ENCODE results near the gene NKAIN4. TPM values are rescaled to one million over a fixed set of nuclear protein-coding genes. Genes with fewer than 3 reads are reported as not detected.

Gene NKAIN4
- total RNA-seq, 1 donor from 2014 or later = 44.0 TPM

DNA sequence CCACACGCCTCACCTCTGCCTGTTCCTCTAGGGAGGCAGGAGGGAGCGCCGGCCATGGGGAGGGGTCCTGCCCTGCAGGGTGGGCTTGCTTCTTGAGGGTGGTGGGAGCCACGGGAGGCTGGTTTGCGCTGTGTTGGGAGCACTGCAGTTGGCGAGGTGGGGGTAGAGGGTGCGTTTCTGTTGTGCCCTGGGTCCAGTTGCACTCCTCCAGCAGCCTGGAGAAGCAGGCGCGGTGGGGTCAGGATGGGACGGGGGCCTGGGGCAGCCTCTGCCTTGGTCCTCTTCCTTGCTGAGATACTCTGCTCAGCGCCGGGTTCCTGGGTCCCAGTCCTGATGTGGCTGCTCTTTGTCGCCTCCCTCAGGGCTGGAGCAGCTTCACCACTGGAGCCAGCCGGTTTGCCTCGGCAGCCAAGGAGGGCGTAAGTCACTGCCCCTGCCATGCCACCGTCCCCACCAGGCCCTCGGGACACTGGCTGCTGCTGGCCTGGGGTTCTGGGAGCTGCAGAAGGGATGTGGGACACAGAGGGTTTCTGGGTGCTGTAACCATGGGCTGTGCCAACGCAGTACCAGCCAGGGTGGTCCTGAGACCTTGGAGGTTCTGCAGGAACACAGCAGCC lies 26.8 kb upstream of the NKAIN4 start:
- no peak overlapping the region for H3K27ac Mint-ChIP-seq (ENCODE audit: unreplicated experiment)
- no peak overlapping the region for H3K4me3 Mint-ChIP-seq
- no peaks in the 10 kb centered on the region for H3K4me1 Mint-ChIP-seq
- no peaks in the 10 kb centered on the region for H3K9me3 Mint-ChIP-seq
- H3K27me3 Mint-ChIP-seq (ENCODE audit: low read depth) = no peaks in the 10 kb centered on the region
- no peak for DNase-seq (ENCODE audit: low read depth, low spot score)
- no peaks in the 10 kb centered on the region for H3K36me3 Mint-ChIP-seq (ENCODE audit: low read depth)
- TF ChIP-seq, protein P1, sequence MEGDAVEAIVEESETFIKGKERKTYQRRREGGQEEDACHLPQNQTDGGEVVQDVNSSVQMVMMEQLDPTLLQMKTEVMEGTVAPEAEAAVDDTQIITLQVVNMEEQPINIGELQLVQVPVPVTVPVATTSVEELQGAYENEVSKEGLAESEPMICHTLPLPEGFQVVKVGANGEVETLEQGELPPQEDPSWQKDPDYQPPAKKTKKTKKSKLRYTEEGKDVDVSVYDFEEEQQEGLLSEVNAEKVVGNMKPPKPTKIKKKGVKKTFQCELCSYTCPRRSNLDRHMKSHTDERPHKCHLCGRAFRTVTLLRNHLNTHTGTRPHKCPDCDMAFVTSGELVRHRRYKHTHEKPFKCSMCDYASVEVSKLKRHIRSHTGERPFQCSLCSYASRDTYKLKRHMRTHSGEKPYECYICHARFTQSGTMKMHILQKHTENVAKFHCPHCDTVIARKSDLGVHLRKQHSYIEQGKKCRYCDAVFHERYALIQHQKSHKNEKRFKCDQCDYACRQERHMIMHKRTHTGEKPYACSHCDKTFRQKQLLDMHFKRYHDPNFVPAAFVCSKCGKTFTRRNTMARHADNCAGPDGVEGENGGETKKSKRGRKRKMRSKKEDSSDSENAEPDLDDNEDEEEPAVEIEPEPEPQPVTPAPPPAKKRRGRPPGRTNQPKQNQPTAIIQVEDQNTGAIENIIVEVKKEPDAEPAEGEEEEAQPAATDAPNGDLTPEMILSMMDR (conservative IDR thresholded peaks at IDR 0.05) = peak; percentile 49

- H3K9me3 Mint-ChIP-seq = no peaks in the 10 kb centered on the region
- H3K27ac Mint-ChIP-seq (ENCODE audit: unreplicated experiment) = no peak overlapping the region
- TF ChIP-seq, protein P1 (conservative IDR thresholded peaks at IDR 0.05) = no peak
- H3K4me1 Mint-ChIP-seq = no peaks in the 10 kb centered on the region
- no peaks in the 10 kb centered on the region for H3K27me3 Mint-ChIP-seq (ENCODE audit: low read depth)
- no peaks in the 10 kb centered on the region for H3K36me3 Mint-ChIP-seq (ENCODE audit: low read depth)
- DNase-seq (ENCODE audit: low read depth, low spot score) = no peak
- H3K4me3 Mint-ChIP-seq = no peak overlapping the region
Observed at GRCh38 chr20:63280371-63280770, 26.1 kb upstream of the NKAIN4 start.

DNA sequence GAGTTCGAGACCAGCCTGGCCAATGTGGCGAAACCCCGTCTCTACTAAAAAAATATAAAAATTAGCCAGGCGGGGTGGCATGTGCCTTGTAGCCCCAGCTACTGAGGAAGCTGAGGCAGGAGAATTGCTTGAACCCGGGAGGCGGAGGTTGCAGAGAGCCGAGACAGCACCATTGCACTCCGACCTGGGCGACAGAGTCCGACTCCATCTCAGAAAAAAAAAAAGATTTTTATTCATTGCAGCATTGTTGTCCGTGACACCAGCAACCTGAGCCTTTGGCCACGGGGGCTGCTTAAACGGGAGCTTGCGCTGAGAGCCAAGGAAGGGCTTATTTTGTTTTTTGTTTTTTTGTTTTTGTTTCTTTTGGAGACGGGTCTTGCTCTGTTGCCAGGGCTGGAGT lies 25.7 kb upstream of the NKAIN4 start:
- Mint-ChIP-seq H3K27ac (ENCODE audit: unreplicated experiment) (no peak overlapping the region), H3K36me3 (ENCODE audit: low read depth) (no peaks in the 10 kb centered on the region), H3K4me1 (no peaks in the 10 kb centered on the region), H3K27me3 (ENCODE audit: low read depth) (no peaks in the 10 kb centered on the region), H3K9me3 (no peaks in the 10 kb centered on the region), H3K4me3 (no peak overlapping the region)
- TF ChIP-seq, protein P1 (conservative IDR thresholded peaks at IDR 0.05) = no peak
- no peak for DNase-seq (ENCODE audit: low read depth, low spot score)

- Mint-ChIP-seq H3K27me3 (ENCODE audit: low read depth) (no peaks in the 10 kb centered on the region), H3K36me3 (ENCODE audit: low read depth) (no peaks in the 10 kb centered on the region), H3K9me3 (no peaks in the 10 kb centered on the region), H3K4me3 (peak overlapping the region; percentile 57), H3K4me1 (peaks cover 4% of the 10 kb centered on the region), H3K27ac (ENCODE audit: unreplicated experiment) (no peak overlapping the region)
- DNase-seq (ENCODE audit: low read depth, low spot score) = no peak
- TF ChIP-seq, protein P1 (conservative IDR thresholded peaks at IDR 0.05) = no peak
Observed at GRCh38 chr20:63278661-63279060, 24.4 kb upstream of the NKAIN4 start.

- Mint-ChIP-seq H3K4me3 (no peak overlapping the region), H3K27me3 (ENCODE audit: low read depth) (no peaks in the 10 kb centered on the region), H3K36me3 (ENCODE audit: low read depth) (no peaks in the 10 kb centered on the region), H3K4me1 (peaks cover 8% of the 10 kb centered on the region), H3K27ac (ENCODE audit: unreplicated experiment) (no peak overlapping the region), H3K9me3 (no peaks in the 10 kb centered on the region)
- no peak for DNase-seq (ENCODE audit: low read depth, low spot score)
- TF ChIP-seq, protein P1 (conservative IDR thresholded peaks at IDR 0.05) = no peak
Observed at GRCh38 chr20:63277466-63278272, 23.4 kb upstream of the NKAIN4 start.

All from neural crest cell (in vitro differentiated cells).